Lower leg skin (tissue), 3 donors: ENCODE measurements around the gene AWAT2.

ENCODE experiments used
- CTCF ChIP-seq, 3 donors: fragments of 450-650 bp; IDR thresholded peaks; one replicate each; pipeline ENCODE4 v1.5.1; 2016; ENCODE audit warnings: antibody characterized with exemption in 3 of 3, mild to moderate bottlenecking in 3 of 3, moderate library complexity in 2 of 3
- POLR2A ChIP-seq, 2 donors: fragments of 450-650 bp; IDR thresholded peaks; one replicate each; pipeline ENCODE4 v1.6.1; 2016 to 2017; ENCODE audit warnings: antibody characterized with exemption in 2 of 2, mild to moderate bottlenecking in 1 of 2, moderate library complexity in 1 of 2

- TF ChIP-seq CTCF (IDR thresholded peaks at IDR 0.05): no peak
- TF ChIP-seq POLR2A (IDR thresholded peaks at IDR 0.05): no peak
Observed at GRCh38 chrX:70013466-70014381, 36.0 kb downstream of the AWAT2 start.
